K562 (cell line): ENCODE results near the gene COL4A1. TPM values are rescaled to one million over a fixed set of nuclear protein-coding genes. Genes with fewer than 3 reads are reported as not detected.

Source experiments
- ATAC-seq: fragments of 200-7000 bp; cut with Tn5 transposase; 3 replicates; pipeline ENCODE4 v1.9.1; 2020; ENCODE audit warnings: moderate library complexity
- BruUV-seq: library from RNA; stranded (reverse); fragments of 400-500 nt; replicated peaks from 2 replicates; lab custom pipeline; 2021; lab: Mats Ljungman, UMichigan
- CTCF ChIA-PET: fragments of 300-600 bp; formaldehyde crosslinking; extraction: SDS; loops from one replicate; lab custom pipeline; 2021; ENCODE audit warnings: low intra/inter-chr PET ratio; lab: Yijun Ruan, JAX
- POLR2A ChIA-PET: fragments of 300-600, 350-650 bp; sonication (Branson Sonifier 250); formaldehyde crosslinking; extraction: SDS; loops from one replicate; lab custom pipeline; 2021; ENCODE audit warnings: antibody characterized with exemption, inconsistent platforms; lab: Yijun Ruan, JAX
- DNase-seq, 4 experiments: peaks; one replicate each; pipeline versions ENCODE4 v3.0.0 to v3.0.0-alpha.2; 2011 to 2018; ENCODE audit warnings: low spot score in 3 of 4, mixed read lengths in 3 of 4; ENCODE audit errors: extremely low read depth in 1 of 4
- FAIRE-seq: peaks from 2 replicates; lab custom pipeline; 2011; peaks lifted over from hg19 to GRCh38; lab: Jason Lieb, UNC
- H2AFZ ChIP-seq: 2 replicates; pipeline ENCODE4 v1.6.0; 2011; ENCODE audit warnings: low read depth, low read length, control low read depth, inconsistent platforms
- H3K27ac ChIP-seq: fragments of 200-600 bp; 3 replicates; pipeline ENCODE4 v1.8.0; 2011; ENCODE audit warnings: low read depth, mild to moderate bottlenecking, control low read depth, inconsistent platforms, low read length, moderate library complexity, mixed read lengths; ENCODE audit errors: extremely low read depth
- H3K27me3 ChIP-seq, 2 experiments: fragments of 300-600 bp in 1 of 2; 2 replicates in 1 of 2; 3 replicates in 1 of 2; pipeline versions ENCODE4 v1.6.0 to v1.8.0; 2011; ENCODE audit warnings: inconsistent platforms in 2 of 2, low read length in 2 of 2, mild to moderate bottlenecking in 1 of 2, mixed read lengths in 1 of 2, moderate library complexity in 1 of 2; ENCODE audit not compliant: control insufficient read depth in 2 of 2, insufficient read depth in 2 of 2
- H3K36me3 ChIP-seq: fragments of 300-600 bp; 3 replicates; pipeline ENCODE4 v1.8.0; 2011; ENCODE audit warnings: mild to moderate bottlenecking, low read length, inconsistent platforms; ENCODE audit not compliant: control insufficient read depth, insufficient read depth
- H3K4me1 ChIP-seq, 2 experiments: fragments of 200-600 bp in 1 of 2; replicated peaks in 1 of 2; 2 replicates in 1 of 2; 3 replicates in 1 of 2; pipeline versions ENCODE4 v1.5.1 to v1.8.0; 2011; ENCODE audit warnings: inconsistent platforms in 2 of 2, low read length in 2 of 2, mild to moderate bottlenecking in 1 of 2, mixed read lengths in 1 of 2, moderate library complexity in 1 of 2; ENCODE audit not compliant: control insufficient read depth in 2 of 2, insufficient read depth in 2 of 2
- H3K4me2 ChIP-seq: 2 replicates; pipeline ENCODE4 v1.6.1; 2011; ENCODE audit warnings: low read length, control low read depth, inconsistent platforms, mixed read lengths; ENCODE audit not compliant: insufficient read depth
- H3K4me3 ChIP-seq: fragments of 200-600 bp; sonication (generic), shearing (Covaris generic); 2 replicates; pipeline ENCODE4 v1.5.1; 2016; ENCODE audit warnings: control low read depth, inconsistent platforms
- H3K79me2 ChIP-seq: fragments of 200-600 bp; 3 replicates; pipeline ENCODE4 v1.8.0; 2011; ENCODE audit warnings: low read length, inconsistent platforms; ENCODE audit not compliant: control insufficient read depth, insufficient read depth
- H3K9ac ChIP-seq, 2 experiments: 2 replicates each; pipeline versions ENCODE4 v1.6.0 to v1.6.1; 2011; ENCODE audit warnings: low read depth in 2 of 2, low read length in 2 of 2, control low read depth in 1 of 2, inconsistent platforms in 1 of 2, mild to moderate bottlenecking in 1 of 2, mixed read lengths in 1 of 2; ENCODE audit not compliant: insufficient read depth in 1 of 2
- H3K9me1 ChIP-seq: one replicate; pipeline ENCODE4 v1.6.0; 2011; ENCODE audit warnings: inconsistent platforms, mild to moderate bottlenecking, low read length, moderate library complexity; ENCODE audit not compliant: control insufficient read depth, insufficient read depth
- H3K9me3 ChIP-seq: replicated peaks from 2 replicates; pipeline ENCODE4 v1.5.1; 2011; ENCODE audit warnings: low read depth, low read length, inconsistent platforms; ENCODE audit not compliant: control insufficient read depth, insufficient read depth
- H4K20me1 ChIP-seq: replicated peaks from 2 replicates; pipeline ENCODE4 v1.6.1; 2011; ENCODE audit warnings: low read length, inconsistent platforms, mixed read lengths; ENCODE audit not compliant: control insufficient read depth, insufficient read depth
- AFF4 ChIP-seq: sonication (generic); formaldehyde crosslinking; IDR thresholded peaks from 2 replicates; pipeline ENCODE4 v1.8.0; 2023; ENCODE audit warnings: mild to moderate bottlenecking, missing genetic modification reagents
- CC2D1A ChIP-seq: fragments of 450-650 bp; IDR thresholded peaks from 2 replicates; pipeline ENCODE4 v1.6.1; 2017; ENCODE audit warnings: mild to moderate bottlenecking
- DEAF1 ChIP-seq: fragments of 450-650 bp; formaldehyde crosslinking; IDR thresholded peaks from 2 replicates; pipeline ENCODE4 v1.4.0; 2020; ENCODE audit warnings: mild to moderate bottlenecking, moderate library complexity
- ETV5 ChIP-seq: sonication (generic); formaldehyde crosslinking; IDR thresholded peaks from 2 replicates; pipeline ENCODE4 v1.4.0; 2020; ENCODE audit warnings: low read depth, mild to moderate bottlenecking, missing genetic modification reagents
- GTF2B ChIP-seq: IDR thresholded peaks from 2 replicates; pipeline ENCODE4 v1.6.1; 2011; ENCODE audit not compliant: insufficient read length; ENCODE audit errors: extremely low read depth
- PBX2 ChIP-seq, 2 experiments: IDR thresholded peaks in 1 of 2; conservative IDR thresholded peaks in 1 of 2; 2 replicates each; pipeline ENCODE4 v1.6.1; 2016; ENCODE audit warnings: low read depth in 2 of 2, mild to moderate bottlenecking in 1 of 2, missing compliant biosample characterization in 1 of 2, missing genetic modification characterization in 1 of 2, moderate library complexity in 1 of 2
- SMARCA4 ChIP-seq: fragments of 450-650 bp; IDR thresholded peaks from 2 replicates; pipeline ENCODE4 v1.6.1; 2016
- ZNF140 ChIP-seq: fragments of 250-450 bp; sonication (Bioruptor Pico); IDR thresholded peaks from 2 replicates; pipeline ENCODE4 v1.8.0; 2021; ENCODE audit warnings: moderate library complexity, mild to moderate bottlenecking, inconsistent platforms
- ZNF280B ChIP-seq: fragments of 250-450 bp; sonication (Bioruptor Pico); IDR thresholded peaks from 2 replicates; pipeline ENCODE4 v1.5.1; 2021; ENCODE audit warnings: mild to moderate bottlenecking
- ZNF707 ChIP-seq: fragments of 250-450 bp; sonication (Bioruptor Pico); conservative IDR thresholded peaks from 2 replicates; pipeline ENCODE4 v1.8.0; 2022; ENCODE audit warnings: inconsistent platforms, mild to moderate bottlenecking, moderate library complexity
- WGBS: fragments of 100-300 bp; shearing (Covaris generic); methylation state at CpG from one replicate; pipeline ENCODE4 v1.1.6; 2016; ENCODE audit warnings: low coverage, mixed read lengths; ENCODE audit not compliant: insufficient coverage; ENCODE audit errors: missing lambda C conversion rate; 5-methylcytosine and 5-hydroxymethylcytosine counted together
- in situ Hi-C: fragments of 300-500 bp; cut with MboI; formaldehyde crosslinking; loops from 4 replicates; pipeline ENCODE4 v1.15.0; 2018; ENCODE audit warnings: inconsistent platforms, mixed read lengths
- intact Hi-C: fragments of 100-400 bp; cut with micrococcal nuclease; formaldehyde crosslinking; loops from 2 replicates; pipeline ENCODE4 v1.14.2; 2022
- polyA plus RNA-seq, 8 experiments: library from polyadenylated mRNA; depleted of rRNA in 4 of 8; stranded (reverse) in 5 of 8; unstranded in 3 of 8; fragments of >200 nt; fragmentation: Nextera tagmentation in 2 of 8; fragmentation: Illumina TruSeq in 1 of 8; extraction: Ambion mirVana in 2 of 8; extraction: Trizol in 1 of 8; gene quantifications; 2 replicates each; pipeline versions ENCODE4 v1.2.1 to v1.2.3, GENCODE V29; 2011 to 2014; ENCODE audit warnings: inconsistent platforms in 1 of 8, missing spikeins in 1 of 8
- total RNA-seq, 7 experiments: library from RNA; depleted of rRNA in 6 of 7; stranded (reverse); fragments of >200 nt in 6 of 7; fragmentation: Illumina TruSeq in 2 of 7; extraction: Trizol in 2 of 7; gene quantifications; 2 replicates each; pipeline versions ENCODE4 v1.2.1 to v1.2.3, GENCODE V29; 2011 to 2021; ENCODE audit warnings: low replicate concordance in 1 of 7

The COL4A1 gene
- total and polyA plus RNA-seq, 9 of the 15 experiments (the other 6 are each of a cell fraction or from before 2014, with no cell fraction given), result 0.35 TPM; not detected in 8

- BruUV-seq, result no TSS peak
- CTCF ChIA-PET, result no interaction called here
- POLR2A ChIA-PET, result no interaction called here
- in situ Hi-C loops (no loop called here), intact Hi-C loops (no loop called here)
- no peaks in the 10 kb centered on the region; a peak in 1 of 5 replicates for H3K4me1 ChIP-seq
- H3K79me2 ChIP-seq, result no peaks in the 10 kb centered on the region
- FAIRE-seq (no peak), DNase-seq (no peak), ATAC-seq (no peak)
- H3K9me1 ChIP-seq, result no peaks in the 10 kb centered on the region
- no peak overlapping the region for H2AFZ ChIP-seq
- H3K9ac ChIP-seq, result no peak overlapping the region
- no peaks in the 10 kb centered on the region for H3K36me3 ChIP-seq
- H3K27ac ChIP-seq, result no peak overlapping the region
- H3K4me3 ChIP-seq, result no peak overlapping the region
- 3% methylated on average over 6 of the region's 11 CpGs for WGBS
- H3K9me3 ChIP-seq, result no peaks in the 10 kb centered on the region
- H3K27me3 ChIP-seq, result peaks cover 0 to 21% of the 10 kb centered on the region in 2 experiments; a peak in 2 of 5 replicates
- no peak overlapping the region for H3K4me2 ChIP-seq
- no peaks in the 10 kb centered on the region for H4K20me1 ChIP-seq
- no peak for TF ChIP-seq AFF4
- no peak for TF ChIP-seq ZNF280B (CRISPR knock-in tag)
- no peak for TF ChIP-seq DEAF1 (CRISPR knock-in tag)
- no peak for TF ChIP-seq SMARCA4
- no peak for TF ChIP-seq ZNF140
- TF ChIP-seq ZNF707 (CRISPR knock-in tag), result no peak
- no peak for TF ChIP-seq GTF2B
- no peak for TF ChIP-seq ETV5 (CRISPR knock-in tag)
- TF ChIP-seq CC2D1A, result no peak
- TF ChIP-seq PBX2 (CRISPR knock-in tag; IDR thresholded peaks at IDR 0.05; ENCODE audit: low read depth), result no peak
- TF ChIP-seq PBX2 (tag; conservative IDR thresholded peaks at IDR 0.05; ENCODE audit: low read depth), result no peak
Observed at GRCh38 chr13:110182003-110182402, 125.0 kb downstream of the COL4A1 start.
